Stimulated activated CD4-positive, alpha-beta T cell treated with anti-CD3 and anti-CD28 coated beads, Interleukin-4, amount 100 ng/mL, for 4 hours (primary cell): ENCODE results near the gene ELMOD1.

ENCODE experiments used
- DNase-seq, 2 experiments: peaks; one replicate each; pipeline ENCODE4 v3.0.0-alpha.2; 2020

ELMOD1 gene

GRCh38 chr11:107587306-107587979 lies 3.5 kb upstream of the ELMOD1 start:
- no peak for DNase-seq

- DNase-seq, result peak; percentile 21 to 57
Measured at GRCh38 chr11:107591378-107592230, 657 bp downstream of the ELMOD1 start.

- no peak for DNase-seq
Measured at GRCh38 chr11:107592231-107592590, 1.3 kb downstream of the ELMOD1 start.

- no peak for DNase-seq
Measured at GRCh38 chr11:107592813-107593212, 1.9 kb downstream of the ELMOD1 start.

GRCh38 chr11:107593951-107594350 lies 3.0 kb downstream of the ELMOD1 start:
- DNase-seq, result no peak

- no peak for DNase-seq
Measured at GRCh38 chr11:107594736-107595135, 3.8 kb downstream of the ELMOD1 start.

GRCh38 chr11:107598225-107599139 lies 7.5 kb downstream of the ELMOD1 start:
- DNase-seq, result no peak

- DNase-seq, result no peak
Measured at GRCh38 chr11:107605061-107606006, 14.4 kb downstream of the ELMOD1 start.

- DNase-seq, result no peak
Measured at GRCh38 chr11:107606141-107606540, 15.2 kb downstream of the ELMOD1 start.

GRCh38 chr11:107608809-107609208 lies 17.9 kb downstream of the ELMOD1 start:
- DNase-seq, result no peak

- DNase-seq, result no peak
Measured at GRCh38 chr11:107609400-107610218, 18.7 kb downstream of the ELMOD1 start.

- DNase-seq, result no peak
Measured at GRCh38 chr11:107612445-107612844, 21.5 kb downstream of the ELMOD1 start.

- no peak for DNase-seq
Measured at GRCh38 chr11:107619926-107620325, 29.0 kb downstream of the ELMOD1 start.

- DNase-seq, result no peak
Measured at GRCh38 chr11:107621081-107621480, 30.1 kb downstream of the ELMOD1 start.

GRCh38 chr11:107623183-107623582 lies 32.2 kb downstream of the ELMOD1 start:
- DNase-seq, result no peak

- no peak for DNase-seq
Measured at GRCh38 chr11:107624983-107625684, 34.2 kb downstream of the ELMOD1 start.

GRCh38 chr11:107625685-107625989 lies 34.7 kb downstream of the ELMOD1 start:
- no peak for DNase-seq

- no peak for DNase-seq
Measured at GRCh38 chr11:107631043-107631442, 40.1 kb downstream of the ELMOD1 start.

GRCh38 chr11:107631931-107632330 lies 41.0 kb downstream of the ELMOD1 start:
- no peak for DNase-seq

GRCh38 chr11:107646783-107647182 lies 55.8 kb downstream of the ELMOD1 start:
- no peak for DNase-seq

- no peak for DNase-seq
Measured at GRCh38 chr11:107648242-107648641, 57.3 kb downstream of the ELMOD1 start.
